ENCODE data around the gene ZACN. TPM values are rescaled to one million over a fixed set of nuclear protein-coding genes. Genes with fewer than 3 reads are reported as not detected.

ZACN gene
- total RNA-seq, 2 experiments from 2014 or later: 6.4 to 6.5 TPM

- CTCF ChIA-PET: interaction anchor here (0.6 to 3.2 kb wide), 11 partner anchors 9 to 746 kb away, joined by 3 to 22 read pairs (median 4); no protein-coding TSS in a partner anchor
Measured at GRCh38 chr17:76102944-76103273, 23.9 kb downstream of the ZACN start.

GRCh38 chr17:76103274-76104139 is 24.5 kb downstream of the ZACN start, which contains the start of gene EXOC7:
Gene EXOC7, minus strand, starts transcription at chr17:76103787. Its CDS starts 95 bp downstream, at chr17:76103692.
- H3K27me3 Mint-ChIP-seq (ENCODE audit: low read depth): no peaks in the 10 kb centered on the region
- intact Hi-C loops (cut with micrococcal nuclease): loop anchor here (1.0 to 10.0 kb wide), 4 partner anchors 32 to 281 kb away; partner anchors contain the start of genes MRPL38 and SPHK1
- peak; percentile 95 for DNase-seq
- H3K36me3 Mint-ChIP-seq (ENCODE audit: low read depth): peaks cover 9% of the 10 kb centered on the region
- H3K4me1 Mint-ChIP-seq (ENCODE audit: low read depth): peaks cover 19% of the 10 kb centered on the region
- H3K27ac Mint-ChIP-seq: peak within 1 kb of the TSS; percentile 92
- CTCF ChIA-PET: interaction anchor here (0.6 to 3.2 kb wide), 11 partner anchors 9 to 745 kb away, joined by 3 to 22 read pairs (median 4); no protein-coding TSS in a partner anchor
- no peaks in the 10 kb centered on the region for H3K9me3 Mint-ChIP-seq
- H3K4me3 Mint-ChIP-seq: peak within 1 kb of the TSS; percentile 94

More at GRCh38 chr17:76102944-76103273, 23.9 kb downstream of the ZACN start:
- H3K4me3 Mint-ChIP-seq: peak overlapping the region; percentile 94
- intact Hi-C loops (cut with micrococcal nuclease): loop anchor here (1.0 to 10.0 kb wide), 4 partner anchors 32 to 282 kb away; partner anchors contain the start of genes MRPL38 and SPHK1
- no peak for DNase-seq
- no peaks in the 10 kb centered on the region for H3K9me3 Mint-ChIP-seq
- H3K27ac Mint-ChIP-seq: peak overlapping the region; percentile 92
- peaks cover 9% of the 10 kb centered on the region for H3K36me3 Mint-ChIP-seq (ENCODE audit: low read depth)
- H3K4me1 Mint-ChIP-seq (ENCODE audit: low read depth): peaks cover 19% of the 10 kb centered on the region
- no peaks in the 10 kb centered on the region for H3K27me3 Mint-ChIP-seq (ENCODE audit: low read depth)

GRCh38 chr17:76104140-76104895 is 25.3 kb downstream of the ZACN start:
- Mint-ChIP-seq H3K4me1 (ENCODE audit: low read depth) (peaks cover 19% of the 10 kb centered on the region), H3K9me3 (no peaks in the 10 kb centered on the region), H3K36me3 (ENCODE audit: low read depth) (peaks cover 9% of the 10 kb centered on the region), H3K27ac (peak overlapping the region; percentile 92), H3K27me3 (ENCODE audit: low read depth) (no peaks in the 10 kb centered on the region), H3K4me3 (peak overlapping the region; percentile 94)
- CTCF ChIA-PET: interaction anchor here (0.7 to 3.2 kb wide), 9 partner anchors 10 to 225 kb away, joined by 3 to 22 read pairs (median 4); no protein-coding TSS in a partner anchor
- no peak for DNase-seq
- intact Hi-C loops (cut with micrococcal nuclease): loop anchor here (10.0 kb wide), 1 partner anchor 280 kb away; the partner anchor contains the start of gene SPHK1

- Mint-ChIP-seq H3K4me1 (ENCODE audit: low read depth) (peaks cover 18% of the 10 kb centered on the region), H3K27ac (peak overlapping the region; percentile 39), H3K27me3 (ENCODE audit: low read depth) (no peaks in the 10 kb centered on the region), H3K9me3 (no peaks in the 10 kb centered on the region), H3K36me3 (ENCODE audit: low read depth) (peaks cover 9% of the 10 kb centered on the region), H3K4me3 (peak overlapping the region; percentile 94)
- CTCF ChIA-PET: interaction anchor here (0.7 to 1.0 kb wide), 4 partner anchors 16 to 226 kb away, joined by 3 to 4 read pairs (median 3); no protein-coding TSS in a partner anchor
- intact Hi-C loops (cut with micrococcal nuclease): loop anchor here (10.0 kb wide), 1 partner anchor 280 kb away; the partner anchor contains the start of gene SPHK1
- DNase-seq: no peak
Measured at GRCh38 chr17:76104896-76105231, 25.9 kb downstream of the ZACN start.

GRCh38 chr17:76106703-76107102 is 27.7 kb downstream of the ZACN start:
- Mint-ChIP-seq H3K27me3 (ENCODE audit: low read depth) (no peaks in the 10 kb centered on the region), H3K4me1 (ENCODE audit: low read depth) (peaks cover 13% of the 10 kb centered on the region), H3K36me3 (ENCODE audit: low read depth) (no peaks in the 10 kb centered on the region), H3K27ac (no peak overlapping the region), H3K9me3 (no peaks in the 10 kb centered on the region), H3K4me3 (no peak overlapping the region)
- CTCF ChIA-PET: interaction anchor here (0.7 to 2.7 kb wide), 6 partner anchors 9 to 173 kb away, joined by 4 to 15 read pairs (median 6); no protein-coding TSS in a partner anchor
- no peak for DNase-seq
- intact Hi-C loops (cut with micrococcal nuclease): loop anchor here (1.0 to 10.0 kb wide), 2 partner anchors 92 to 278 kb away; partner anchors contain the start of gene SPHK1

- DNase-seq: no peak
- CTCF ChIA-PET: interaction anchor here (0.6 to 2.7 kb wide), 4 partner anchors 8 to 101 kb away, joined by 4 to 15 read pairs (median 6); no protein-coding TSS in a partner anchor
- no peak overlapping the region for H3K27ac Mint-ChIP-seq
- no peaks in the 10 kb centered on the region for H3K9me3 Mint-ChIP-seq
- no peak overlapping the region for H3K4me3 Mint-ChIP-seq
- peaks cover 6% of the 10 kb centered on the region for H3K4me1 Mint-ChIP-seq (ENCODE audit: low read depth)
- no peaks in the 10 kb centered on the region for H3K27me3 Mint-ChIP-seq (ENCODE audit: low read depth)
- intact Hi-C loops (cut with micrococcal nuclease): loop anchor here (1.0 to 10.0 kb wide), 2 partner anchors 93 to 277 kb away; partner anchors contain the start of gene SPHK1
- no peaks in the 10 kb centered on the region for H3K36me3 Mint-ChIP-seq (ENCODE audit: low read depth)
Measured at GRCh38 chr17:76107509-76107908, 28.5 kb downstream of the ZACN start.

GRCh38 chr17:76111956-76112355 is 33.0 kb downstream of the ZACN start:
- no peak overlapping the region for H3K27ac Mint-ChIP-seq

GRCh38 chr17:76115138-76115754 is 36.3 kb downstream of the ZACN start:
- Mint-ChIP-seq H3K9me3 (no peaks in the 10 kb centered on the region), H3K4me3 (no peak overlapping the region), H3K36me3 (ENCODE audit: low read depth) (no peaks in the 10 kb centered on the region), H3K27ac (no peak overlapping the region), H3K4me1 (ENCODE audit: low read depth) (no peaks in the 10 kb centered on the region), H3K27me3 (ENCODE audit: low read depth) (no peaks in the 10 kb centered on the region)
- intact Hi-C loops (cut with micrococcal nuclease): no loop called here
- no peak for DNase-seq
- CTCF ChIA-PET: interaction anchor here (0.7 to 14.8 kb wide), 8 partner anchors 8 to 187 kb away, joined by 3 to 243 read pairs (median 4); no protein-coding TSS in a partner anchor

More at GRCh38 chr17:76111956-76112355, 33.0 kb downstream of the ZACN start:
- CTCF ChIA-PET: interaction anchor here (0.6 to 0.8 kb wide), 4 partner anchors 102 to 272 kb away, joined by 3 to 4 read pairs (median 4); no protein-coding TSS in a partner anchor
- Mint-ChIP-seq H3K27me3 (ENCODE audit: low read depth) (no peaks in the 10 kb centered on the region), H3K36me3 (ENCODE audit: low read depth) (no peaks in the 10 kb centered on the region), H3K9me3 (no peaks in the 10 kb centered on the region), H3K4me1 (ENCODE audit: low read depth) (no peaks in the 10 kb centered on the region), H3K4me3 (no peak overlapping the region)
- intact Hi-C loops (cut with micrococcal nuclease): no loop called here
- DNase-seq: no peak

- Mint-ChIP-seq H3K9me3 (no peaks in the 10 kb centered on the region), H3K4me1 (ENCODE audit: low read depth) (peaks cover 9% of the 10 kb centered on the region), H3K27me3 (ENCODE audit: low read depth) (no peaks in the 10 kb centered on the region), H3K27ac (no peak overlapping the region), H3K36me3 (ENCODE audit: low read depth) (no peaks in the 10 kb centered on the region), H3K4me3 (no peak overlapping the region)
- no peak for DNase-seq
- CTCF ChIA-PET: interaction anchor here (0.6 to 14.8 kb wide), 12 partner anchors 13 to 384 kb away, joined by 3 to 243 read pairs (median 6); no protein-coding TSS in a partner anchor
- intact Hi-C loops (cut with micrococcal nuclease): no loop called here
Measured at GRCh38 chr17:76119409-76120371, 40.7 kb downstream of the ZACN start.

GRCh38 chr17:76120658-76121008 is 41.7 kb downstream of the ZACN start:
- Mint-ChIP-seq H3K36me3 (ENCODE audit: low read depth) (no peaks in the 10 kb centered on the region), H3K9me3 (no peaks in the 10 kb centered on the region), H3K27ac (no peak overlapping the region), H3K4me3 (no peak overlapping the region), H3K4me1 (ENCODE audit: low read depth) (peaks cover 9% of the 10 kb centered on the region), H3K27me3 (ENCODE audit: low read depth) (no peaks in the 10 kb centered on the region)
- CTCF ChIA-PET: interaction anchor here (0.8 to 14.8 kb wide), 13 partner anchors 13 to 278 kb away, joined by 3 to 243 read pairs (median 5); no protein-coding TSS in a partner anchor
- intact Hi-C loops (cut with micrococcal nuclease): loop anchor here (1.0 kb wide), 3 partner anchors 62 to 179 kb away; no protein-coding TSS in a partner anchor
- no peak for DNase-seq
